ENCODE results near the gene PSMB5. TPM values are rescaled to one million over a fixed set of nuclear protein-coding genes. Genes with fewer than 3 reads are reported as not detected.

PSMB5 gene
- total RNA-seq, 1 experiment from 2014 or later: 224 TPM

DNA sequence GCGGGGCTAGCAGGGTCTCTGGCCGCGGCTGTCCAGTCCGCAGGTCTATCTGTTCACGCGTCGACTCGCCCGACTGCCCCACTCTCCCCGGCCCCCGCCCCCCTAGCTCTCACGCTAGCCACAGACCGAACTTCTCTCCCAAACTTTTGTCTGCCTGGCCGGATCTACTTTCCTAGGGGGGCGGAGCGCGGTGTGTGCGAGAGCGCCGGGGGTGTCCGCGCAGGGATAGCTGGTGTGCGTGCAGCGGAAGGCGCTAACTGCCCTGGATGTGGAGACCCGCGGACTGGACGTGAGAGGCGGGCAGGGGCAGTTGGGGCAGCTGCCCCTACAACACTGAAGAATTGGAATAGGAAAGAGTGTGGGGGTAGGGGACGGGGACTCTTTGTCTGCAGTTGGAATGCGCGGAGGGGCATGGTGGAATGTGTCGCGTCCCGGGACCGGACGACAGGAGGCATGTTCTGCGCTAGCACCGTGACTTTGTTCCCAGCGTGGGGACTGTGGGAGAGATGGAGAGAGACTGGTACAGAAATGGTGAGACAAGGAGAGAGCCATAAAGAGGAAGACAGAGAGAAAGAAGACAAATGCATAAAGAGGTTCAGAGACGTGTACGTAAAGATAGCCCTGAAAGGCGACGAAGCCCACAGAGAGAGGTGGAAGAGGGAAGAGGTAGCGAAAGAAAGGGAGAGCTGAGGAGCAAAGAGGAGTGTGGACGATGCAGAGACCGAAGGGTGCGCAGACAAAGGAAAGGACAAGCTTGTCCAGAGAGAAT, 52.0 kb downstream of the PSMB5 start, which contains the start of gene AJUBA:
Gene AJUBA, minus strand, starts transcription at position 75 of the 769 bp plus-strand sequence. CDS start 285 bp downstream, outside the sequence.
- peaks cover 32% of the 10 kb centered on the region for H3K4me1 Mint-ChIP-seq
- H3K4me3 Mint-ChIP-seq: no peak within 1 kb of the TSS; the same call in 1 of the 2 replicates
- DNase-seq (ENCODE audit: low spot score) (peak; percentile 90), ATAC-seq (peak; percentile 11)
- no peak within 1 kb of the TSS for H3K27ac Mint-ChIP-seq
- no peaks in the 10 kb centered on the region; the same call in none of the 2 replicates for H3K27me3 Mint-ChIP-seq (ENCODE audit: low read depth)
- ChIA-PET POLR2A (interaction anchor here (0.5 to 2.6 kb wide), 12 partner anchors 9 to 75 kb away, joined by 3 to 23 read pairs (median 4); partner anchors contain the start of genes HAUS4, PRMT5, PSMB5 and RBM23), CTCF (interaction anchor here (0.5 to 3.7 kb wide), 18 partner anchors 11 to 160 kb away, joined by 3 to 50 read pairs (median 10); partner anchors contain the start of genes ACIN1, C14orf119, CDH24 and HAUS4)
- peaks cover 19% of the 10 kb centered on the region for H3K36me3 Mint-ChIP-seq
- H3K9me3 Mint-ChIP-seq: peaks cover 6% of the 10 kb centered on the region
- no peak for TF ChIP-seq NR3C1 (CRISPR knock-in tag; conservative IDR thresholded peaks at IDR 0.05; ENCODE audit: low read depth)
- TF ChIP-seq ATF1 (CRISPR knock-in tag; IDR thresholded peaks at IDR 0.05): no peak
- no peak for TF ChIP-seq ZSCAN18 (CRISPR knock-in tag; IDR thresholded peaks at IDR 0.05)
- TF ChIP-seq, protein P1, sequence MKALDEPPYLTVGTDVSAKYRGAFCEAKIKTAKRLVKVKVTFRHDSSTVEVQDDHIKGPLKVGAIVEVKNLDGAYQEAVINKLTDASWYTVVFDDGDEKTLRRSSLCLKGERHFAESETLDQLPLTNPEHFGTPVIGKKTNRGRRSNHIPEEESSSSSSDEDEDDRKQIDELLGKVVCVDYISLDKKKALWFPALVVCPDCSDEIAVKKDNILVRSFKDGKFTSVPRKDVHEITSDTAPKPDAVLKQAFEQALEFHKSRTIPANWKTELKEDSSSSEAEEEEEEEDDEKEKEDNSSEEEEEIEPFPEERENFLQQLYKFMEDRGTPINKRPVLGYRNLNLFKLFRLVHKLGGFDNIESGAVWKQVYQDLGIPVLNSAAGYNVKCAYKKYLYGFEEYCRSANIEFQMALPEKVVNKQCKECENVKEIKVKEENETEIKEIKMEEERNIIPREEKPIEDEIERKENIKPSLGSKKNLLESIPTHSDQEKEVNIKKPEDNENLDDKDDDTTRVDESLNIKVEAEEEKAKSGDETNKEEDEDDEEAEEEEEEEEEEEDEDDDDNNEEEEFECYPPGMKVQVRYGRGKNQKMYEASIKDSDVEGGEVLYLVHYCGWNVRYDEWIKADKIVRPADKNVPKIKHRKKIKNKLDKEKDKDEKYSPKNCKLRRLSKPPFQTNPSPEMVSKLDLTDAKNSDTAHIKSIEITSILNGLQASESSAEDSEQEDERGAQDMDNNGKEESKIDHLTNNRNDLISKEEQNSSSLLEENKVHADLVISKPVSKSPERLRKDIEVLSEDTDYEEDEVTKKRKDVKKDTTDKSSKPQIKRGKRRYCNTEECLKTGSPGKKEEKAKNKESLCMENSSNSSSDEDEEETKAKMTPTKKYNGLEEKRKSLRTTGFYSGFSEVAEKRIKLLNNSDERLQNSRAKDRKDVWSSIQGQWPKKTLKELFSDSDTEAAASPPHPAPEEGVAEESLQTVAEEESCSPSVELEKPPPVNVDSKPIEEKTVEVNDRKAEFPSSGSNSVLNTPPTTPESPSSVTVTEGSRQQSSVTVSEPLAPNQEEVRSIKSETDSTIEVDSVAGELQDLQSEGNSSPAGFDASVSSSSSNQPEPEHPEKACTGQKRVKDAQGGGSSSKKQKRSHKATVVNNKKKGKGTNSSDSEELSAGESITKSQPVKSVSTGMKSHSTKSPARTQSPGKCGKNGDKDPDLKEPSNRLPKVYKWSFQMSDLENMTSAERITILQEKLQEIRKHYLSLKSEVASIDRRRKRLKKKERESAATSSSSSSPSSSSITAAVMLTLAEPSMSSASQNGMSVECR (CRISPR knock-in tag; IDR thresholded peaks at IDR 0.05; ENCODE audit: borderline replicate concordance): peak; percentile 19; the same call in 1 of the 2 replicates
- TF ChIP-seq, protein P2, sequence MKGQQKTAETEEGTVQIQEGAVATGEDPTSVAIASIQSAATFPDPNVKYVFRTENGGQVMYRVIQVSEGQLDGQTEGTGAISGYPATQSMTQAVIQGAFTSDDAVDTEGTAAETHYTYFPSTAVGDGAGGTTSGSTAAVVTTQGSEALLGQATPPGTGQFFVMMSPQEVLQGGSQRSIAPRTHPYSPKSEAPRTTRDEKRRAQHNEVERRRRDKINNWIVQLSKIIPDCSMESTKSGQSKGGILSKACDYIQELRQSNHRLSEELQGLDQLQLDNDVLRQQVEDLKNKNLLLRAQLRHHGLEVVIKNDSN (CRISPR knock-in tag; IDR thresholded peaks at IDR 0.05): peak; percentile 53; the same call in 1 of the 2 replicates
- no peak for TF ChIP-seq GTF2I (CRISPR knock-in tag; conservative IDR thresholded peaks at IDR 0.05)
- TF ChIP-seq, protein P3, sequence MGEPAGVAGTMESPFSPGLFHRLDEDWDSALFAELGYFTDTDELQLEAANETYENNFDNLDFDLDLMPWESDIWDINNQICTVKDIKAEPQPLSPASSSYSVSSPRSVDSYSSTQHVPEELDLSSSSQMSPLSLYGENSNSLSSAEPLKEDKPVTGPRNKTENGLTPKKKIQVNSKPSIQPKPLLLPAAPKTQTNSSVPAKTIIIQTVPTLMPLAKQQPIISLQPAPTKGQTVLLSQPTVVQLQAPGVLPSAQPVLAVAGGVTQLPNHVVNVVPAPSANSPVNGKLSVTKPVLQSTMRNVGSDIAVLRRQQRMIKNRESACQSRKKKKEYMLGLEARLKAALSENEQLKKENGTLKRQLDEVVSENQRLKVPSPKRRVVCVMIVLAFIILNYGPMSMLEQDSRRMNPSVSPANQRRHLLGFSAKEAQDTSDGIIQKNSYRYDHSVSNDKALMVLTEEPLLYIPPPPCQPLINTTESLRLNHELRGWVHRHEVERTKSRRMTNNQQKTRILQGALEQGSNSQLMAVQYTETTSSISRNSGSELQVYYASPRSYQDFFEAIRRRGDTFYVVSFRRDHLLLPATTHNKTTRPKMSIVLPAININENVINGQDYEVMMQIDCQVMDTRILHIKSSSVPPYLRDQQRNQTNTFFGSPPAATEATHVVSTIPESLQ (CRISPR knock-in tag; IDR thresholded peaks at IDR 0.05): no peak
- TF ChIP-seq, protein P4, sequence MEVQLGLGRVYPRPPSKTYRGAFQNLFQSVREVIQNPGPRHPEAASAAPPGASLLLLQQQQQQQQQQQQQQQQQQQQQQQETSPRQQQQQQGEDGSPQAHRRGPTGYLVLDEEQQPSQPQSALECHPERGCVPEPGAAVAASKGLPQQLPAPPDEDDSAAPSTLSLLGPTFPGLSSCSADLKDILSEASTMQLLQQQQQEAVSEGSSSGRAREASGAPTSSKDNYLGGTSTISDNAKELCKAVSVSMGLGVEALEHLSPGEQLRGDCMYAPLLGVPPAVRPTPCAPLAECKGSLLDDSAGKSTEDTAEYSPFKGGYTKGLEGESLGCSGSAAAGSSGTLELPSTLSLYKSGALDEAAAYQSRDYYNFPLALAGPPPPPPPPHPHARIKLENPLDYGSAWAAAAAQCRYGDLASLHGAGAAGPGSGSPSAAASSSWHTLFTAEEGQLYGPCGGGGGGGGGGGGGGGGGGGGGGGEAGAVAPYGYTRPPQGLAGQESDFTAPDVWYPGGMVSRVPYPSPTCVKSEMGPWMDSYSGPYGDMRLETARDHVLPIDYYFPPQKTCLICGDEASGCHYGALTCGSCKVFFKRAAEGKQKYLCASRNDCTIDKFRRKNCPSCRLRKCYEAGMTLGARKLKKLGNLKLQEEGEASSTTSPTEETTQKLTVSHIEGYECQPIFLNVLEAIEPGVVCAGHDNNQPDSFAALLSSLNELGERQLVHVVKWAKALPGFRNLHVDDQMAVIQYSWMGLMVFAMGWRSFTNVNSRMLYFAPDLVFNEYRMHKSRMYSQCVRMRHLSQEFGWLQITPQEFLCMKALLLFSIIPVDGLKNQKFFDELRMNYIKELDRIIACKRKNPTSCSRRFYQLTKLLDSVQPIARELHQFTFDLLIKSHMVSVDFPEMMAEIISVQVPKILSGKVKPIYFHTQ (CRISPR knock-in tag; IDR thresholded peaks at IDR 0.05): peak; percentile 21; the same call in 1 of the 2 replicates
- no peak for TF ChIP-seq ZNF138 (CRISPR knock-in tag; conservative IDR thresholded peaks at IDR 0.05)
- TF ChIP-seq, protein P5, sequence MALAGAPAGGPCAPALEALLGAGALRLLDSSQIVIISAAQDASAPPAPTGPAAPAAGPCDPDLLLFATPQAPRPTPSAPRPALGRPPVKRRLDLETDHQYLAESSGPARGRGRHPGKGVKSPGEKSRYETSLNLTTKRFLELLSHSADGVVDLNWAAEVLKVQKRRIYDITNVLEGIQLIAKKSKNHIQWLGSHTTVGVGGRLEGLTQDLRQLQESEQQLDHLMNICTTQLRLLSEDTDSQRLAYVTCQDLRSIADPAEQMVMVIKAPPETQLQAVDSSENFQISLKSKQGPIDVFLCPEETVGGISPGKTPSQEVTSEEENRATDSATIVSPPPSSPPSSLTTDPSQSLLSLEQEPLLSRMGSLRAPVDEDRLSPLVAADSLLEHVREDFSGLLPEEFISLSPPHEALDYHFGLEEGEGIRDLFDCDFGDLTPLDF (CRISPR knock-in tag; IDR thresholded peaks at IDR 0.05): peak; percentile 47; the same call in 1 of the 2 replicates
- peak; percentile 87 for TF ChIP-seq FOXP1 (CRISPR knock-in tag; IDR thresholded peaks at IDR 0.05; ENCODE audit: borderline replicate concordance)
- TF ChIP-seq, protein P6, sequence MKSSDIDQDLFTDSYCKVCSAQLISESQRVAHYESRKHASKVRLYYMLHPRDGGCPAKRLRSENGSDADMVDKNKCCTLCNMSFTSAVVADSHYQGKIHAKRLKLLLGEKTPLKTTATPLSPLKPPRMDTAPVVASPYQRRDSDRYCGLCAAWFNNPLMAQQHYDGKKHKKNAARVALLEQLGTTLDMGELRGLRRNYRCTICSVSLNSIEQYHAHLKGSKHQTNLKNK (CRISPR knock-in tag; IDR thresholded peaks at IDR 0.05): no peak
- TF ChIP-seq SOX15 (CRISPR knock-in tag; IDR thresholded peaks at IDR 0.05): no peak
- TF ChIP-seq IRF2 (CRISPR knock-in tag; IDR thresholded peaks at IDR 0.05; ENCODE audit: borderline replicate concordance, low read depth): no peak
- no peak for TF ChIP-seq PRDM15 (CRISPR knock-in tag; IDR thresholded peaks at IDR 0.05)
- TF ChIP-seq NR2C2 (CRISPR knock-in tag; IDR thresholded peaks at IDR 0.05): no peak
